Non-pigmented ciliary epithelial cell (primary cell): ENCODE measurements around the gene FRAS1.
"Not testable (repeated sequence)": the region's sequence is repeated elsewhere in the genome, so short reads cannot be mapped to it uniquely, and the experiment has no call there.

ENCODE experiments used
- DNase-seq: peaks from one replicate; pipeline ENCODE4 v3.0.0-alpha.2; 2010; ENCODE audit warnings: low read depth

Gene FRAS1

GRCh38 chr4:78517050-78517652, 460.0 kb downstream of the FRAS1 start:
- DNase-seq: no peak

DNA sequence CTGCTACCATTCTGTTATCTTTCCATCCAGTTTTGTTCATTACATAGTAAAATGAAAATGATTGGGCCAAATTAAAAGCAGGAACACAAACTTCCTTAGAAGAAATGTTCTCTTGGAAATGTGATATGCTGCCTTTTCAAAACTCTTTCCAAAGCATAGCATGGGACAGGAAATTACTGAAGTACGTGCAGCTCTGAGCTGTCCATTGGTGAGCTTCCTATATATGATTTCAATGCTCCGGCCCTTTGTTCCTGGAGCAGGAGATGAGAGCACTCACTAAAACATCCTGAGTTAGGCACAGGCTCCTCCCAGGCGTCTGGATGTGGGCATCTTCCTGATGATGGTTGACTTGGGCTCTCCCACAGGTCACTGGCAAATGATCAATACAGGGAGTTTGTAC, 461.4 kb downstream of the FRAS1 start:
- no peak for DNase-seq

GRCh38 chr4:78519962-78520361, 462.8 kb downstream of the FRAS1 start:
- DNase-seq: no peak

DNA sequence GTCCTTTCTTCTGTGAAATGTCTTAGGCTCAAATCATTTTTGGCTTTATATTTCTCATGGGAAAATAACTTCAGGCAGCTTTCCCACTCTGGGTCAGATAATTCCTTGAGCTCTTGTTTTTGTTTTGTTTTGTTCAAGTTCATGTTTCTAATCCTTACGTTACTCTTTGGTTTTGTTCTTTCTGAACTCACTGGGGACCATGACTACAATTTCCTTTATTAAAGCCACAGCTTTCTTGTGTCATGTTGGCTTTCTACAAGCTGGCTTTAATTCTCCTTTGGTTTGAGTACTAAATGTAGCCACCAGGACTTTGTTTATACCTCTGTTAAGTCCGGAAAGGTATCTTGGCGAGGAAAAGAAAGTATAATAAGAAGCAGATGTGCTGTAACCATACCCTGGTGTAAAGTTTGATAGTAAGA, 463.7 kb downstream of the FRAS1 start:
- no peak for DNase-seq

- no peak for DNase-seq
These were observed 466.9 kb downstream of the FRAS1 start for GRCh38 chr4:78524009-78524408.

DNA sequence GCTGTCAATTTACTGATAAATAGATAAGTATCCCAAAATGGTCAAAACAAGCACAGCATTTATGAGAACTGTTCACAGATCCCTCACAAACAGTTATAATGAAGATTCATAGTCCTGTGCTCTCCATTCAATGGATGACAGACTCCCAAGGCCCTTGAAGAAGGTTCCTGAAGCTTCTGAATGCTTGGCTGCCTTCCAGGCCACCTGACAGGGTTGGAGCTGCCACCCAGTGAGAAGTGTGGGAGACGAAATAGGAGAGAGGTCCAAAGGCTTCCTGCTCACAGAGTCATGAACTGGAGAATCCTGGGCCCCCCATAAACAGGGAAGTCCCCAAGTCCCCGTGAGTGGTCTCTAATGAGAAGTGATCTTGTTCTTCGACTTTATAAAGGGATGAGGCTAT, 468.4 kb downstream of the FRAS1 start:
- no peak for DNase-seq

- DNase-seq: no peak
These were observed 470.0 kb downstream of the FRAS1 start for GRCh38 chr4:78527103-78527502.

- DNase-seq: no peak
These were observed 470.4 kb downstream of the FRAS1 start for GRCh38 chr4:78527555-78527954.

- DNase-seq: peak; percentile 38
These were observed 471.2 kb downstream of the FRAS1 start for GRCh38 chr4:78528327-78528726.

DNA sequence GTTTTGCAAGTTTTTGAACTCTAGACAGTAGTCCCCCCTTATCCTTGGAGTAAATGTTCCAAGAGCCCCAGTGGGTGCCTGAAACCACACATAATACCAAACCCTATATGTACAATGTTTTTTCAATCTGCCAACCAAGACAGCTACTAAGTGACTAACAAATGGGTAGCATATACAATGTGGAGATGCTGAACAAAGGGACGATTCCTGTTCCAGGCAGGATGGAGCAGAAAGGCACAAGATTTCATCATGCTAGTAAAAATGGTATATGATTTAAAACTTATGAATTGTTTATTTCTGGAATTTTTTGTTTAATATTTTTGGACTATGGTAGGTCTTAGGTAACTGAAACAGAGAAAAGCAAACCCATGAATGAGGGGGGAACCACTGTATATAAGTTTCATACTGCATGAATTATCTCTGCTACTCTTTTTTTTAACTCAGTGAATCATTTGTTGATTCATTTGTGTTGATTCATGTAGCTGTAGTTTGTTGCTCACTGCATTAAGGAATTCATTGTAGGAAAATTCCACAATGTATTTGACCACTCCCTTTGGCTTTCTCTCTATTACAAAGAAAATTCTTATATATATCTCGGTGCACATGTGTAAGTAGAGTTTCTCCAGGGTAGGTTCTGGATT, 472.6 kb downstream of the FRAS1 start:
- no peak for DNase-seq

DNA sequence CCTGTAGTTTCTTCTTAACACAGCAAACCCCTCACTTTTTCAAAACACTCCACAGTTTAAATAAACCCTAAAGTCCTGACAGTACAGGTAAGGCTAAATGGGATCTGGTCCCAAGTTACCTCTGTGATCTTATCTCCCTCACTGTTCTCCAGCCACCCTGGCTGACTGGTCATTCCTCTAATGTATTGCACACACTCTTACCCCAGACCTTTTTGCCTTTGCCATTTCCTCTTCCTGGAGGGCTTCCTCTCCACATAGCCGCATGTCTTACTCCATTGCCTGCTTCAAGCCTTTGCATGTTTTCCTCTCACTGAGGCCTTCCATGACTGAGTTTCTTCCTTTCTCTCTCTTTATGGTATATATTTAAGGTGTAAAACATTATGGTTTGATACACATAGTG, 474.9 kb downstream of the FRAS1 start:
- DNase-seq: no peak

DNA sequence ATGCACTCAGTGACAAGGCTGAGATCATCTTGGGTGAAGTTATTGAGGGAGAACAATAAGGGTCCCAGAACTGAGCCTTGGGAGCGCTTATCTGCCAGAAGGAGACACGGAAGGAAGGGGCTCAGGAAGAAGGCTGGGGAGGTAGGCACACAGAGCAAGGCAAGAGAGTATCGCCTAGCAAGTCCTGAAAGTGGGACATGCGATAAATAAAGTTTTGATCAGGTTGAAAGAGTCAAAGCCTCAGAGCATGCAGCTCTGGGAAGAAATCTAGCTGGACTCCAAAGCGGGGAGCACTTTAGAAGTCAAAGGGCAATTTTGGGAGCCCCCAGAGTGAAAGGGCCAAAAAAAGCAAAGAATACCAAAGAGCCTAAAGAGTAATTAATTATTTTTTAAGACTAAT, 476.7 kb downstream of the FRAS1 start:
- DNase-seq: no peak

GRCh38 chr4:78534286-78534955, 477.3 kb downstream of the FRAS1 start:
- DNase-seq: no peak

GRCh38 chr4:78542373-78542772, 485.2 kb downstream of the FRAS1 start:
- no peak for DNase-seq

GRCh38 chr4:78543424-78544125, 486.5 kb downstream of the FRAS1 start:
- DNase-seq: no peak

GRCh38 chr4:78544678-78545077, 487.6 kb downstream of the FRAS1 start:
- DNase-seq: no peak

- no peak for DNase-seq
These were observed 488.4 kb downstream of the FRAS1 start for GRCh38 chr4:78545275-78546246.

GRCh38 chr4:78547899-78548298, 490.8 kb downstream of the FRAS1 start:
- DNase-seq: not testable (repeated sequence)

DNA sequence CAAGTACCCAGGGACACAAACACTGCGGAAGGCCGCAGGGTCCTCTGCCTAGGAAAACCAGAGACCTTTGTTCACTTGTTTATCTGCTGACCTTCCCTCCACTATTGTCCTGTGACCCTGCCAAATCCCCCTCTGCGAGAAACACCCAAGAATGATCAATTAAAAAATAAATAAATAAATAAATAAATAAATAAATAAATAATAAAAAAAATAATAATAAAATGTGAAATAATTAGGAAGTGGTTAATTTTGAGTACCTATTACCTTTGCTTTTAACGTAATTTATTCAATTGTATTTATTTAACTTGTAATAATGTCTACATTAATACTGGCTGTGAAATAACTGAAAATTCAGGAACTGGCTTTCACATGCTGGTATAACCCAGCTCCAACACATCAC, 491.8 kb downstream of the FRAS1 start:
- DNase-seq: not testable (repeated sequence)

- DNase-seq: no peak
These were observed 494.6 kb downstream of the FRAS1 start, which contains the start of gene ANXA3 for GRCh38 chr4:78551420-78552351. Gene ANXA3, plus strand, starts transcription at chr4:78551770. Its CDS starts 2,704 bp downstream, at chr4:78554474.
